AG04450 (cell line): ENCODE results near the gene ISCU. TPM values are rescaled to one million over a fixed set of nuclear protein-coding genes. Genes with fewer than 3 reads are reported as not detected.

Experiments used
- CTCF ChIA-PET: fragments of 300-600, 350-600 bp; formaldehyde crosslinking; extraction: SDS; loops from one replicate; lab custom pipeline; 2022; ENCODE audit warnings: antibody characterized with exemption, inconsistent platforms; lab: Charles Lee
- POLR2A ChIA-PET: fragments of 350-600 bp; formaldehyde crosslinking; extraction: SDS; loops from one replicate; lab custom pipeline; 2021; ENCODE audit warnings: antibody characterized with exemption, inconsistent platforms; lab: Yijun Ruan, JAX
- DNase-seq: peaks from one replicate; pipeline ENCODE4 v3.0.0-alpha.2; 2011; ENCODE audit warnings: low read depth, low spot score
- H3K27ac ChIP-seq: one replicate; pipeline ENCODE4 v1.5.1; 2012; ENCODE audit warnings: low read depth, low read length, control low read depth
- H3K27me3 ChIP-seq: one replicate; pipeline ENCODE4 v1.6.0; 2012; ENCODE audit warnings: low read length; ENCODE audit not compliant: control insufficient read depth, insufficient read depth
- H3K4me3 ChIP-seq: 2 replicates; pipeline ENCODE4 v1.5.1; 2011; ENCODE audit warnings: mild to moderate bottlenecking, low read depth, low read length, control low read depth
- H3K9me3 ChIP-seq: 2 replicates; pipeline ENCODE4 v1.5.1; 2012; ENCODE audit warnings: low read length; ENCODE audit not compliant: control insufficient read depth, insufficient read depth
- polyA plus RNA-seq: library from polyadenylated mRNA; depleted of rRNA; stranded (reverse); fragments of >200 nt; gene quantifications from 2 replicates; pipeline ENCODE4 v1.2.3, GENCODE V29; 2011
- TF ChIP-seq, protein P1 (sequence below): IDR thresholded peaks from 2 replicates; pipeline ENCODE4 v1.5.1; 2011; ENCODE audit warnings: low read depth, low read length, control low read depth, inconsistent platforms

The ISCU gene
- polyA plus RNA-seq, 1 experiment: 184 TPM

GRCh38 chr12:108582978-108583770 lies 20.8 kb downstream of the ISCU start:
- DNase-seq: no peak
- TF ChIP-seq, protein P1, sequence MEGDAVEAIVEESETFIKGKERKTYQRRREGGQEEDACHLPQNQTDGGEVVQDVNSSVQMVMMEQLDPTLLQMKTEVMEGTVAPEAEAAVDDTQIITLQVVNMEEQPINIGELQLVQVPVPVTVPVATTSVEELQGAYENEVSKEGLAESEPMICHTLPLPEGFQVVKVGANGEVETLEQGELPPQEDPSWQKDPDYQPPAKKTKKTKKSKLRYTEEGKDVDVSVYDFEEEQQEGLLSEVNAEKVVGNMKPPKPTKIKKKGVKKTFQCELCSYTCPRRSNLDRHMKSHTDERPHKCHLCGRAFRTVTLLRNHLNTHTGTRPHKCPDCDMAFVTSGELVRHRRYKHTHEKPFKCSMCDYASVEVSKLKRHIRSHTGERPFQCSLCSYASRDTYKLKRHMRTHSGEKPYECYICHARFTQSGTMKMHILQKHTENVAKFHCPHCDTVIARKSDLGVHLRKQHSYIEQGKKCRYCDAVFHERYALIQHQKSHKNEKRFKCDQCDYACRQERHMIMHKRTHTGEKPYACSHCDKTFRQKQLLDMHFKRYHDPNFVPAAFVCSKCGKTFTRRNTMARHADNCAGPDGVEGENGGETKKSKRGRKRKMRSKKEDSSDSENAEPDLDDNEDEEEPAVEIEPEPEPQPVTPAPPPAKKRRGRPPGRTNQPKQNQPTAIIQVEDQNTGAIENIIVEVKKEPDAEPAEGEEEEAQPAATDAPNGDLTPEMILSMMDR: no peak
- POLR2A ChIA-PET: interaction anchor here (0.5 to 1.0 kb wide), 2 partner anchors 21 to 828 kb away, joined by 3 read pairs; partner anchors contain the start of gene ISCU
- peaks cover 2% of the 10 kb centered on the region for H3K27me3 ChIP-seq
- H3K27ac ChIP-seq: no peak overlapping the region
- no peaks in the 10 kb centered on the region; the same call in 1 of the 2 replicates for H3K9me3 ChIP-seq
- H3K4me3 ChIP-seq: no peak overlapping the region
- CTCF ChIA-PET: interaction anchor here (1.3 kb wide), 1 partner anchor 13 kb away, joined by 4 read pairs; no protein-coding TSS in a partner anchor

DNA sequence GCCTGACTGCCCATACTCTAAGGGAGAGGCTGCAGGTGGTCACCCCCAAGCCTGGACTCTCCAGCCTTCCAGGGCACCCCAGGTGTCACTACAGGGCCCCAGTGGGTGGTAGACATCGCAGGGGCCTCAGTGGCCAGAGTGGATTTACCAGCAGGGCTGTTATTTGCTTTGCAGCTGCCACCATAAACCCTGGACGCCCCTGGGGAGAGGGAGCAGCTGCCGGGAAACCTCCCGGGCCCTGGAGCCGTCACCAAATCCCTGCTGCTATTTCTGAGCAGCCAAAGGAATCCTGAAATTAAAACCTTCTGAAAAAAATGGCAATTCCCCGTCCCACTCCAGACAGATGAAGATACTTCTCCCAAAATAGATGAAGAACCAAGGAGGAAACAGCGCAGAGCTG lies 21.6 kb downstream of the ISCU start:
- CTCF ChIA-PET: interaction anchor here (3.0 kb wide), 1 partner anchor 34 kb away, joined by 12 read pairs; no protein-coding TSS in a partner anchor
- no peak overlapping the region for H3K27ac ChIP-seq
- peaks cover 2% of the 10 kb centered on the region for H3K27me3 ChIP-seq
- POLR2A ChIA-PET: interaction anchor here (0.5 to 1.0 kb wide), 2 partner anchors 22 to 829 kb away, joined by 3 read pairs; partner anchors contain the start of gene ISCU
- no peak overlapping the region for H3K4me3 ChIP-seq
- no peak for DNase-seq
- no peaks in the 10 kb centered on the region; the same call in 1 of the 2 replicates for H3K9me3 ChIP-seq
- TF ChIP-seq, protein P1: no peak

GRCh38 chr12:108584456-108585065 lies 22.2 kb downstream of the ISCU start:
- Histone ChIP-seq H3K4me3 (no peak overlapping the region), H3K27ac (no peak overlapping the region), H3K9me3 (no peaks in the 10 kb centered on the region; the same call in 1 of the 2 replicates), H3K27me3 (peaks cover 2% of the 10 kb centered on the region)
- CTCF ChIA-PET: interaction anchor here (3.0 kb wide), 1 partner anchor 34 kb away, joined by 12 read pairs; no protein-coding TSS in a partner anchor
- TF ChIP-seq, protein P1: no peak
- no peak for DNase-seq
- POLR2A ChIA-PET: no interaction called here

DNA sequence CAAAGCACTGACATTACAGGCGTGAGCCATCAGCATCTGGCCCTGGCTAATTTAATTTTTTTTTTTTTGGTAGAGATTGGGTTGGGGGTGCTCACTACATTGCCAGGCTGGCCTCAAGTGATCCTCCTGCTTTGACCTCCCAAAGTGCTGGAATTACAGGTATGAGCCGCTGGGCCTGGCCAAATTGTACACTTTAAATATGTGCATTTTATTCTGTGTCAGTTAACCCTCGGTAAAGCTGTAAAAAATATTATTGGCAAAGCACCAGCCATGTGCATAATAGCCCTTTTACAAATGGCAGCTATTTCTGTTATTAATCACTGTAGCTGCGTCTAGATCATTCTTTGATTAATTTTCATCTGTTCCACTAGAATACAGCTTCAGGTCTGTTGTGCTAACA lies 23.5 kb downstream of the ISCU start:
- no peaks in the 10 kb centered on the region; the same call in 1 of the 2 replicates for H3K9me3 ChIP-seq
- ChIA-PET CTCF (interaction anchor here (0.6 to 3.0 kb wide), 4 partner anchors 15 to 910 kb away, joined by 3 to 12 read pairs (median 6); no protein-coding TSS in a partner anchor), POLR2A (no interaction called here)
- H3K4me3 ChIP-seq: no peak overlapping the region
- TF ChIP-seq, protein P1: no peak
- H3K27me3 ChIP-seq: peaks cover 2% of the 10 kb centered on the region
- no peak for DNase-seq
- no peak overlapping the region for H3K27ac ChIP-seq
